Tibial nerve (tissue), 4 donors: Measurements from ENCODE around the gene MND1. TPM values are rescaled to one million over a fixed set of nuclear protein-coding genes. Genes with fewer than 3 reads are reported as not detected.

Experiments used
- DNase-seq, 2 donors: peaks; one replicate each; pipeline ENCODE4 v3.0.0-alpha.2; 2019; ENCODE audit warnings: low spot score in 2 of 2
- H3K27ac ChIP-seq, 4 donors: fragments of 200-600 bp; sonication (generic) in 3 of 4; one replicate each; pipeline ENCODE4 v1.5.1; 2017 to 2019; ENCODE audit warnings: mild to moderate bottlenecking in 1 of 4
- H3K27me3 ChIP-seq, 2 donors: fragments of 200-600 bp; sonication (generic) in 1 of 2; one replicate each; pipeline versions ENCODE4 v1.5.1 to v1.6.0; 2017 to 2019
- H3K36me3 ChIP-seq, 3 donors: fragments of 200-600 bp; sonication (generic); one replicate each; pipeline ENCODE4 v1.5.1; 2018 to 2019
- H3K4me1 ChIP-seq, 4 donors: fragments of 200-600 bp; sonication (generic) in 3 of 4; one replicate each; pipeline ENCODE4 v1.5.1; 2017 to 2019
- H3K4me3 ChIP-seq, 4 donors: fragments of 200-600 bp; sonication (generic) in 3 of 4; one replicate each; pipeline ENCODE4 v1.5.1; 2017 to 2019; ENCODE audit warnings: mild to moderate bottlenecking in 1 of 4, moderate library complexity in 1 of 4
- H3K9me3 ChIP-seq, 4 donors: fragments of 200-600 bp; sonication (generic) in 3 of 4; one replicate each; pipeline ENCODE4 v1.5.1; 2017 to 2019
- EP300 ChIP-seq, 2 donors: sonication (generic); formaldehyde crosslinking; IDR thresholded peaks; one replicate each; pipeline ENCODE4 v1.6.1; 2017; ENCODE audit warnings: antibody characterized with exemption in 2 of 2, mild to moderate bottlenecking in 1 of 2
- POLR2A ChIP-seq, 2 donors: fragments of 450-650 bp; IDR thresholded peaks; one replicate each; pipeline ENCODE4 v1.6.1; 2017; ENCODE audit warnings: antibody characterized with exemption in 2 of 2, mild to moderate bottlenecking in 2 of 2, moderate library complexity in 2 of 2
- WGBS, 2 donors: methylation state at CpG; one replicate each; pipeline ENCODE4 v1.1.5; 2018; 5-methylcytosine and 5-hydroxymethylcytosine counted together
- total RNA-seq, 4 donors: library from RNA; depleted of rRNA; stranded (reverse); fragments of >200 nt; gene quantifications; one replicate each; pipeline ENCODE4 v1.1.0, GENCODE V29; 2016
- TF ChIP-seq, protein P1 (sequence below), 5 experiments: fragments of 200-600 bp in 3 of 5; fragments of 450-650 bp in 2 of 5; sonication (generic) in 3 of 5; IDR thresholded peaks; one replicate each; pipeline ENCODE4 v1.5.1; 2016 to 2019; ENCODE audit warnings: antibody characterized with exemption in 5 of 5, mild to moderate bottlenecking in 3 of 5, moderate library complexity in 2 of 5

The MND1 gene
- total RNA-seq, 4 donors from 2014 or later, result 0.66 to 2.1 TPM; not detected in 2

DNA sequence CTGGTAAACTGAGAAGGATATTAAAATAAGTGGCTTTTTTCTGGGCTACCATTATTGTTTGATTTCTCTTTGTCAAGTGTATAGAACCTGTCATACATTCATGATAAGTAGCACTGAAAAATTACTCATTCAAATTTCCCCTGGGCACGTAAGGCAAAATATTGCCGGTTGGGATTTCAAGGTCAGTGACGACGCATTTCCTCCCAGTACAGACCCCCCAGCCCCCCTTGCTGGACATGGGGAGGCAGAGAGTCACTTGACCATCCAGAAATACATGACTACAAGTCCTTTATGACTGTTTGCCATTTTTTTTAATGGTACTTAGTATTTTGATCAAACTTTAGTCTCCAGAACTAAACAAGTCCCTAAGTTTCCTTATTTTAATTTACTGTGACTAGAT is 6.8 kb upstream of the MND1 start:
- Histone ChIP-seq H3K36me3 (peaks cover 0 to 25% (median 0%) of the 10 kb centered on the region in 3 donors), H3K9me3 (no peaks in the 10 kb centered on the region), H3K27me3 (no peaks in the 10 kb centered on the region), H3K27ac (no peak overlapping the region), H3K4me1 (no peaks in the 10 kb centered on the region), H3K4me3 (no peak overlapping the region)
- 80 to 81% methylated on average over 4 of the region's 4 CpGs for WGBS, 2 donors
- no peak for DNase-seq
- TF ChIP-seq, protein P1, sequence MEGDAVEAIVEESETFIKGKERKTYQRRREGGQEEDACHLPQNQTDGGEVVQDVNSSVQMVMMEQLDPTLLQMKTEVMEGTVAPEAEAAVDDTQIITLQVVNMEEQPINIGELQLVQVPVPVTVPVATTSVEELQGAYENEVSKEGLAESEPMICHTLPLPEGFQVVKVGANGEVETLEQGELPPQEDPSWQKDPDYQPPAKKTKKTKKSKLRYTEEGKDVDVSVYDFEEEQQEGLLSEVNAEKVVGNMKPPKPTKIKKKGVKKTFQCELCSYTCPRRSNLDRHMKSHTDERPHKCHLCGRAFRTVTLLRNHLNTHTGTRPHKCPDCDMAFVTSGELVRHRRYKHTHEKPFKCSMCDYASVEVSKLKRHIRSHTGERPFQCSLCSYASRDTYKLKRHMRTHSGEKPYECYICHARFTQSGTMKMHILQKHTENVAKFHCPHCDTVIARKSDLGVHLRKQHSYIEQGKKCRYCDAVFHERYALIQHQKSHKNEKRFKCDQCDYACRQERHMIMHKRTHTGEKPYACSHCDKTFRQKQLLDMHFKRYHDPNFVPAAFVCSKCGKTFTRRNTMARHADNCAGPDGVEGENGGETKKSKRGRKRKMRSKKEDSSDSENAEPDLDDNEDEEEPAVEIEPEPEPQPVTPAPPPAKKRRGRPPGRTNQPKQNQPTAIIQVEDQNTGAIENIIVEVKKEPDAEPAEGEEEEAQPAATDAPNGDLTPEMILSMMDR (IDR thresholded peaks at IDR 0.05), result no peak
- TF ChIP-seq EP300 (IDR thresholded peaks at IDR 0.05), result no peak
- no peak for TF ChIP-seq POLR2A (IDR thresholded peaks at IDR 0.05)

DNA sequence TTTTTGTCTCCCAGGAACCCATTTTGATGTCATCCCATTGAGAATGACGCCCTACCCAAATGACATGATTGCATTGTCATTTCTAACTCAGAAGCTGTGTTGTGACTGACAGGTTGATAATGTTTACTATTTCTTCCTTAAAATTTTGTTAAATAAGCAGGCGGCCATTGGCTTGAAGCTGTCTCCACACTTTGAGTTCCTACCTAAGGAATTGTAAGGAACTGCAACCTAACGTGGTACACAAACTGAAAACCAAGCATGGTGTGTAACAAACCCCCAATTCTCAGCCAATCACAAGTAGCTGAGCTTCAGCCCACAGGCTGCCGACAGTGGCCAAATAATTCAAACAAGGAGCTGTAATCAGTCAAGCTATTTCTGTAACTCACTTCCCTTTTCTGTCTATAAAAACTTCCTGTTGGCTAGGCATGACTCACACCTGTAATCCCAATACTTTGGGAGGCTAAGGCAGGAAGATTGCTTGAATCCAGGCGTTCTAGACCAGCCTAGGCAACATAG is 2.9 kb upstream of the MND1 start:
- 50 to 57% methylated on average over 5 of the region's 5 CpGs for WGBS, 2 donors
- H3K27ac ChIP-seq, result no peak overlapping the region
- TF ChIP-seq, protein P1 (IDR thresholded peaks at IDR 0.05), result no peak
- TF ChIP-seq EP300 (IDR thresholded peaks at IDR 0.05) (no peak), POLR2A (IDR thresholded peaks at IDR 0.05) (no peak)

DNA sequence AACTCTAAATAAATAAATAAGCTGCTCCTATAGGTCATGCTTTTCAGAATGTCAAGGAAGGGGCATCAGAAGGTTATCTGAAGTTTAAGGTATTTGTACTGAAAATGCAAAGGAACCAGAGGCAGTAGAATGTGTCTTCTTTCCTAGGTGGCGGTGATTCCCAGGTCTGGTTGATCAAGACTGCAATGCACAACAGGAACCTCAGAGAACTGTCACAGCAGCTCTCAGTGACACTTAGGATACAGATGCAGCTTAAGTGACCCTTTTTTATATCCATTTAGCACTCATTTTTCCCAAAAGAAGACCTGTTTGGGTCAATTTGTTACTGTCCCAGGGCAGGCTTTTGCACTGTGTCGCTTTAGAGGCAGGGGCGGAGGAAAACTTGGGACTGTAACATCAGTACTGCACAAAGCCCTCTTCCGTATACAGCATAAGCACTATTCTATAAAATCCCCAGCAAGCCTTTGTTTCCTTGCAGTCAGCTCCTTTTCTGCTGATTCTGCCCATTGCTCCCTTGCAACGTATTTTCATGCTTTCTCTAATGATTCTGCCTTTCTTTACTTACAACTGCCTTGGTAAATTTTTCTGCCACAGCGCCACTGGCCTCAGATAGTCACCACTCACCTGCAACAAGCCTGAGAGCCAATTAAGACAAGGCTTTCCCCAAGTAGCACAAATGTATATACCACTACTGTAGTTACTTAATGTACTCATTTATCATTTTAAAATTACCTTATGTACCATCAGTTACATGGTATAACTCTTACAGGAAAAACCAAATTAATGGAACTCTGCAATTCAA is 1.5 kb upstream of the MND1 start:
- TF ChIP-seq, protein P1 (IDR thresholded peaks at IDR 0.05), result no peak
- no peak for TF ChIP-seq EP300 (IDR thresholded peaks at IDR 0.05)
- TF ChIP-seq POLR2A (IDR thresholded peaks at IDR 0.05), result no peak
- H3K27ac ChIP-seq, result no peak overlapping the region
- no peaks in the 10 kb centered on the region for H3K9me3 ChIP-seq
- WGBS, 2 donors, result 81 to 87% methylated on average over 6 of the region's 6 CpGs
- no peaks in the 10 kb centered on the region for H3K27me3 ChIP-seq
- peaks cover 0 to 4% (median 0%) of the 10 kb centered on the region in 3 donors for H3K36me3 ChIP-seq
- DNase-seq, result no peak
- peaks cover 0 to 12% (median 0%) of the 10 kb centered on the region in 4 donors for H3K4me1 ChIP-seq
- no peak overlapping the region for H3K4me3 ChIP-seq

More for the DNA sequence above, 2.9 kb upstream of the MND1 start:
- Histone ChIP-seq H3K27me3 (no peaks in the 10 kb centered on the region), H3K36me3 (peaks cover 0 to 4% (median 0%) of the 10 kb centered on the region in 3 donors), H3K4me3 (no peak overlapping the region), H3K9me3 (no peaks in the 10 kb centered on the region), H3K4me1 (peaks cover 0 to 12% (median 0%) of the 10 kb centered on the region in 4 donors)
- no peak for DNase-seq

DNA sequence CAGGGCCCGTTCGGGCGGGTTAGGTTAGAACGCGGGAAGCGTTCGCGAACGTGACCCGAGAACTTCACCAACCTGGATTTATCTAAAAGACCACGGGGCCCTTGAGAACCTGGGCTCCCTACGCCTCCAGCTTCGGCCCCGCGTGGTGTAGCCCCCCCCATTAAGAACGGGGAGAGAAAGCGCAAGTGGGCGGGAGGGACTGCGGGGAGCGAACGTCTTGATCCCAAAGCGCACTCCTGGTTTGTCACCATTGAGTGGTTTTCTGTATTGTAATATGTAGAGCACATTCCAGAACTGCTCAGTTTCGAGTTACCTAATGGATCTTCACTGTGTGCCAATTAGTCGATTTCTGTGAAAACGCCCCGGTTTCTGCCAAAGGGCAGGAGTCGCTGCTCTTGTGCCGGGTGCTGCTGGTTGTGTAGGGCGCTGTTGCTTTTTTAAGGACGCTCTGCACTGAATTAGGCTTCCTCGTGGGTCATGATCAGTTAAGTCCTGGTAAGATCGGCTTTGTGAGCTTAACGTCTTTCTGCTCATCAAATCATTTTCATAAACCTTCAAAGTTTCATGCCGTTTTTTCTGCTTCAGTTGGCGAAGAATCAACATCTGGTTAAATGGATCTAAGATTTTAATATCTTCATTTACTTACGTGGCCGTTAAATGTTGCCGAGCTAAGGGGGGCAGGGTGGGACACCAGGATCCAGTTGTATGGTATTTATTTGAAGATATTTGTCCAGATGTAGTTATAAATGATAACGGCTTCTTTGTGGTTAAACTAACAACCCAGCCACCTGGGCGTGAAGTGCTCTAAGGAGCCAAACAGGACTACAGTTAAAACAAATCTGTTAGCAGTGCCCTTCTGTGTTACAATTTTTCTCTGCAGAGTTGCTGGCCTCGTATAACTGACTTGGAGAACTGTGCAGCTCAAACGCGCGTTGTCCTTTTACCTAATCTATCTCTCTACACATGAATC is 809 bp downstream of the MND1 start:
- Histone ChIP-seq H3K4me3 (peak overlapping the region; percentile 39 to 82 (median 66)), H3K9me3 (no peaks in the 10 kb centered on the region), H3K36me3 (peaks cover 0 to 4% (median 0%) of the 10 kb centered on the region in 3 donors), H3K27ac (no peak overlapping the region), H3K4me1 (peaks cover 0 to 12% (median 0%) of the 10 kb centered on the region in 4 donors), H3K27me3 (no peaks in the 10 kb centered on the region)
- WGBS, 2 donors, result 2 to 3% methylated on average over 36 to 44 of the region's 44 CpGs
- no peak for TF ChIP-seq EP300 (IDR thresholded peaks at IDR 0.05)
- no peak for TF ChIP-seq POLR2A (IDR thresholded peaks at IDR 0.05)
- DNase-seq, result peak in 1 of 2 donors; percentile 13

DNA sequence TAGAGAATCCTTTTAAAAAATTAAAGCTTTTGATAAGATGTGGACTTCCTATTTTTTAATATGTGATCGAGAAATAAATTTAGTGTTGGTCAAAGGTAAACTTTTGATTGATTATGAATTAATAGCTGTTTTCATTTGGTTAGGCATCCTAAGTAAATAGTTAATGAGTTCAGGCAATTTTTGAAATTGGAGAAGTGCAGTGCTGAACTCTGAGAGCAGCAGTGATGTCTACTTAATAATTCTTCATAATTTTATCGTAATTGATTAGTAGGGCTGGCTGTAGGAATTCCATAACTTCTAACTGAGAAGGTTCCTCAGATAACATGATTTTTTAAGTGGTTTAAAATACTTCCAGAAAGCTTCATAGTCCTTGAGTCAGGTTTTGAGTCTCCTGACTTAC is 1.5 kb downstream of the MND1 start:
- 60 to 61% methylated on average over 2 of the region's 2 CpGs for WGBS, 2 donors
- no peak for DNase-seq
- no peak overlapping the region for H3K27ac ChIP-seq

More for the DNA sequence above, 1.5 kb downstream of the MND1 start:
- no peaks in the 10 kb centered on the region for H3K9me3 ChIP-seq
- no peak overlapping the region for H3K4me3 ChIP-seq
- TF ChIP-seq, protein P1 (IDR thresholded peaks at IDR 0.05), result no peak
- no peak for TF ChIP-seq EP300 (IDR thresholded peaks at IDR 0.05)
- TF ChIP-seq POLR2A (IDR thresholded peaks at IDR 0.05), result no peak
- no peaks in the 10 kb centered on the region for H3K36me3 ChIP-seq
- peaks cover 0 to 12% (median 0%) of the 10 kb centered on the region in 4 donors for H3K4me1 ChIP-seq
- H3K27me3 ChIP-seq, result no peaks in the 10 kb centered on the region
